ENCODE results near the gene MICALL2. TPM values are rescaled to one million over a fixed set of nuclear protein-coding genes. Genes with fewer than 3 reads are reported as not detected.

Gene MICALL2
- total and polyA plus RNA-seq, 2 donors (not counting 1 experiment from before 2014, with no cell fraction given), result 11.7 to 60.1 TPM

- Histone ChIP-seq H3K79me2 (ENCODE audit: control insufficient read depth, insufficient read depth, low read length) (peaks cover 25% of the 10 kb centered on the region), H3K27me3 (ENCODE audit: control insufficient read depth, insufficient read depth, low read length) (no peaks in the 10 kb centered on the region), H3K27ac (ENCODE audit: insufficient read depth, low read length) (peak within 1 kb of the TSS; percentile 62), H3K9ac (ENCODE audit: insufficient read depth, low read length) (peak within 1 kb of the TSS; percentile 82), H4K20me1 (ENCODE audit: control insufficient read depth, extremely low read depth, insufficient read depth, low read length) (no peaks in the 10 kb centered on the region), H3K9me3 (ENCODE audit: control insufficient read depth, insufficient read depth, low read depth, low read length) (no peaks in the 10 kb centered on the region), H3K36me3 (ENCODE audit: control insufficient read depth, insufficient read depth, low read length) (peaks cover 11% of the 10 kb centered on the region), H3K4me3 (replicated peaks in 1 of 4; ENCODE audit: control extremely low read depth in 1 of 4, insufficient read depth in 1 of 4, low read depth in 3 of 4, low read length in 4 of 4) (peak within 1 kb of the TSS; percentile 72 to 87 (median 85)), H3K4me2 (ENCODE audit: extremely low read depth, insufficient read depth, low read length) (peak within 1 kb of the TSS; percentile 91), H2AFZ (ENCODE audit: low read length) (peak within 1 kb of the TSS; percentile 84), H3K4me1 (ENCODE audit: control insufficient read depth, extremely low read depth, insufficient read depth, low read length) (peaks cover 5% of the 10 kb centered on the region)
- DNase-seq (ENCODE audit: low read depth in 2 of 2), result peak; percentile 86 to 90
- TF ChIP-seq, protein P1, sequence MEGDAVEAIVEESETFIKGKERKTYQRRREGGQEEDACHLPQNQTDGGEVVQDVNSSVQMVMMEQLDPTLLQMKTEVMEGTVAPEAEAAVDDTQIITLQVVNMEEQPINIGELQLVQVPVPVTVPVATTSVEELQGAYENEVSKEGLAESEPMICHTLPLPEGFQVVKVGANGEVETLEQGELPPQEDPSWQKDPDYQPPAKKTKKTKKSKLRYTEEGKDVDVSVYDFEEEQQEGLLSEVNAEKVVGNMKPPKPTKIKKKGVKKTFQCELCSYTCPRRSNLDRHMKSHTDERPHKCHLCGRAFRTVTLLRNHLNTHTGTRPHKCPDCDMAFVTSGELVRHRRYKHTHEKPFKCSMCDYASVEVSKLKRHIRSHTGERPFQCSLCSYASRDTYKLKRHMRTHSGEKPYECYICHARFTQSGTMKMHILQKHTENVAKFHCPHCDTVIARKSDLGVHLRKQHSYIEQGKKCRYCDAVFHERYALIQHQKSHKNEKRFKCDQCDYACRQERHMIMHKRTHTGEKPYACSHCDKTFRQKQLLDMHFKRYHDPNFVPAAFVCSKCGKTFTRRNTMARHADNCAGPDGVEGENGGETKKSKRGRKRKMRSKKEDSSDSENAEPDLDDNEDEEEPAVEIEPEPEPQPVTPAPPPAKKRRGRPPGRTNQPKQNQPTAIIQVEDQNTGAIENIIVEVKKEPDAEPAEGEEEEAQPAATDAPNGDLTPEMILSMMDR (conservative IDR thresholded peaks at IDR 0.05 in 1 of 2, IDR thresholded peaks at IDR 0.05 in 1 of 2; ENCODE audit: low read depth in 1 of 2, low read length in 2 of 2), result peak; percentile 36 to 63
- no peak for TF ChIP-seq EZH2 (IDR thresholded peaks at IDR 0.05; ENCODE audit: low read length, missing control alignments)
These were observed 44.8 kb upstream of the MICALL2 start, which contains the start of gene INTS1 for GRCh38 chr7:1503816-1504775. TSS of gene INTS1 (minus strand) at chr7:1504389. CDS start at chr7:1503960, 429 bp downstream.

- H3K4me3 ChIP-seq (replicated peaks in 1 of 4; ENCODE audit: control extremely low read depth in 1 of 4, insufficient read depth in 1 of 4, low read depth in 3 of 4, low read length in 4 of 4), result peak overlapping the region; percentile 72 to 87 (median 85)
- DNase-seq (ENCODE audit: low read depth in 2 of 2), result no peak
- peak overlapping the region; percentile 82 for H3K9ac ChIP-seq (ENCODE audit: insufficient read depth, low read length)
- H3K27ac ChIP-seq (ENCODE audit: insufficient read depth, low read length), result peak overlapping the region; percentile 62
- TF ChIP-seq, protein P1 (conservative IDR thresholded peaks at IDR 0.05 in 1 of 2, IDR thresholded peaks at IDR 0.05 in 1 of 2; ENCODE audit: low read depth in 1 of 2, low read length in 2 of 2), result no peak
- TF ChIP-seq EZH2 (IDR thresholded peaks at IDR 0.05; ENCODE audit: low read length, missing control alignments), result no peak
- H3K79me2 ChIP-seq (ENCODE audit: control insufficient read depth, insufficient read depth, low read length), result peaks cover 25% of the 10 kb centered on the region
- H3K36me3 ChIP-seq (ENCODE audit: control insufficient read depth, insufficient read depth, low read length), result peaks cover 11% of the 10 kb centered on the region
- no peak overlapping the region for H2AFZ ChIP-seq (ENCODE audit: low read length)
- H3K9me3 ChIP-seq (ENCODE audit: control insufficient read depth, insufficient read depth, low read depth, low read length), result no peaks in the 10 kb centered on the region
- peak overlapping the region; percentile 91 for H3K4me2 ChIP-seq (ENCODE audit: extremely low read depth, insufficient read depth, low read length)
- no peaks in the 10 kb centered on the region for H4K20me1 ChIP-seq (ENCODE audit: control insufficient read depth, extremely low read depth, insufficient read depth, low read length)
- H3K27me3 ChIP-seq (ENCODE audit: control insufficient read depth, insufficient read depth, low read length), result no peaks in the 10 kb centered on the region
- peaks cover 5% of the 10 kb centered on the region for H3K4me1 ChIP-seq (ENCODE audit: control insufficient read depth, extremely low read depth, insufficient read depth, low read length)
These were observed 44.1 kb upstream of the MICALL2 start for GRCh38 chr7:1503390-1503789.

DNA sequence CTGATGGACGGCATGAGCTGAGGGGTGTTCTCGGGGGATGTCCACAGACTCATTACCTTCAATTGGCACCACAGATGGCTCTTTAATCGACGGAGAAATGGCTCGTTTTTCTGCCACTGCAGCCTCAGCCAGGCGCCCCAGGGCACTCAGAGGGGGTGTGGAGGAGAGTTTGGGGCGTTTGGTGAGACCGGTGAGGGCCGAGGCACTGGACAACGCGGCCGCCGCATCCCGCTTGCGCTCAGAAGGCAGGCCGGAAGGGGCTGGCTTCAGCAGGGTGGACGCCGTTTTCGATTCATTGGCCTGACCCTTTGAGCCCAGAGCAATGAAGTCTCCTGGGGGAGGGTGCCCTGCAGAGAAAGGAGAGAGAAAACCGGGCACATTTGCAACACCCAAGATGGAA, 43.6 kb upstream of the MICALL2 start:
- Histone ChIP-seq H3K9ac (ENCODE audit: insufficient read depth, low read length) (peak overlapping the region; percentile 82), H3K27me3 (ENCODE audit: control insufficient read depth, insufficient read depth, low read length) (no peaks in the 10 kb centered on the region), H3K4me1 (ENCODE audit: control insufficient read depth, extremely low read depth, insufficient read depth, low read length) (peaks cover 5% of the 10 kb centered on the region), H3K4me2 (ENCODE audit: extremely low read depth, insufficient read depth, low read length) (peak overlapping the region; percentile 91), H3K79me2 (ENCODE audit: control insufficient read depth, insufficient read depth, low read length) (peaks cover 25% of the 10 kb centered on the region), H3K4me3 (replicated peaks in 1 of 4; ENCODE audit: control extremely low read depth in 1 of 4, insufficient read depth in 1 of 4, low read depth in 3 of 4, low read length in 4 of 4) (peak overlapping the region; percentile 72 to 87 (median 85)), H3K36me3 (ENCODE audit: control insufficient read depth, insufficient read depth, low read length) (peaks cover 11% of the 10 kb centered on the region), H3K27ac (ENCODE audit: insufficient read depth, low read length) (no peak overlapping the region), H2AFZ (ENCODE audit: low read length) (no peak overlapping the region), H3K9me3 (ENCODE audit: control insufficient read depth, insufficient read depth, low read depth, low read length) (no peaks in the 10 kb centered on the region), H4K20me1 (ENCODE audit: control insufficient read depth, extremely low read depth, insufficient read depth, low read length) (no peaks in the 10 kb centered on the region)
- TF ChIP-seq, protein P1 (conservative IDR thresholded peaks at IDR 0.05 in 1 of 2, IDR thresholded peaks at IDR 0.05 in 1 of 2; ENCODE audit: low read depth in 1 of 2, low read length in 2 of 2), result no peak
- no peak for TF ChIP-seq EZH2 (IDR thresholded peaks at IDR 0.05; ENCODE audit: low read length, missing control alignments)
- no peak for DNase-seq (ENCODE audit: low read depth in 2 of 2)

Measured in fibroblast of lung (primary cell).